ENCODE results near the gene GSKIP.

- TF ChIP-seq CTCF (IDR thresholded peaks at IDR 0.05 in 4 of 5, conservative IDR thresholded peaks at IDR 0.05 in 1 of 5), result no peak
- no peak for TF ChIP-seq POLR2A (IDR thresholded peaks at IDR 0.05)
Observed at GRCh38 chr14:96324219-96324618, 39.1 kb upstream of the GSKIP start.

All from gastrocnemius medialis (tissue), 4 donors.